T-cell (primary cell): ENCODE data around the gene KSR1. TPM values are rescaled to one million over a fixed set of nuclear protein-coding genes. Genes with fewer than 3 reads are reported as not detected.
A peak's percentile ranks its signal among the peaks of the same experiment; 100 is the strongest.
"Not testable (repeated sequence)": the region's sequence is repeated elsewhere in the genome, so short reads cannot be mapped to it uniquely, and the experiment has no call there.

Experiments
- ATAC-seq, 4 experiments: fragments of 200-7000 bp in 3 of 4; fragments of 150-1000 bp in 1 of 4; cut with Tn5 transposase; replicated peaks in 1 of 4; 1 replicate in 3 of 4; 2 replicates in 1 of 4; pipeline ENCODE4 v1.10.0; 2021; ENCODE audit warnings: moderate library complexity in 3 of 4, mild to moderate bottlenecking in 2 of 4, moderate number of reproducible peaks in 1 of 4
- CTCF ChIA-PET, 2 donors: fragments of 300-600 bp; sonication (Branson Sonifier 250); formaldehyde crosslinking; loops; one replicate each; lab custom pipeline; 2022; ENCODE audit warnings: antibody characterized with exemption in 2 of 2; lab: Charles Lee
- POLR2A ChIA-PET, 2 donors: fragments of 300-600 bp; sonication (Branson Sonifier 250); formaldehyde crosslinking; loops; one replicate each; lab custom pipeline; 2022; ENCODE audit warnings: antibody characterized with exemption in 2 of 2; lab: Charles Lee
- DNase-seq, 35 experiments: peaks; one replicate each; pipeline versions ENCODE4 v3.0.0 to v3.0.0-alpha.2; 2013 to 2023
- H3K27ac ChIP-seq: one replicate; pipeline ENCODE4 v1.5.1; 2013; ENCODE audit warnings: low read length
- H3K27me3 ChIP-seq, 2 experiments: replicated peaks in 1 of 2; 1 replicate in 1 of 2; 2 replicates in 1 of 2; pipeline versions ENCODE4 v1.6.1 to v1.7.0; 2013; ENCODE audit warnings: low read length in 1 of 2, mixed read lengths in 1 of 2; ENCODE audit not compliant: control insufficient read depth in 2 of 2, insufficient read depth in 2 of 2; ENCODE audit errors: extremely low read depth in 1 of 2
- H3K36me3 ChIP-seq, 2 donors: 1 replicate in 1 of 2; 2 replicates in 1 of 2; pipeline versions ENCODE4 v1.6.1 to v1.7.0; 2013; ENCODE audit warnings: low read length in 1 of 2; ENCODE audit not compliant: control insufficient read depth in 2 of 2, insufficient read depth in 1 of 2; ENCODE audit errors: extremely low read depth in 1 of 2
- H3K4me1 ChIP-seq, 2 experiments: 1 replicate in 1 of 2; 2 replicates in 1 of 2; pipeline versions ENCODE4 v1.6.1 to v1.7.0; 2013; ENCODE audit warnings: low read length in 2 of 2, mixed read lengths in 1 of 2; ENCODE audit not compliant: insufficient read depth in 2 of 2, control insufficient read depth in 1 of 2; ENCODE audit errors: extremely low read depth in 1 of 2
- H3K4me3 ChIP-seq, 2 donors: 1 replicate in 1 of 2; 2 replicates in 1 of 2; pipeline versions ENCODE4 v1.5.1 to v1.7.0; 2013; ENCODE audit warnings: mild to moderate bottlenecking in 2 of 2, low read length in 1 of 2, moderate library complexity in 1 of 2; ENCODE audit not compliant: control insufficient read depth in 1 of 2; ENCODE audit errors: extremely low read depth in 1 of 2
- H3K9me3 ChIP-seq: 2 replicates; pipeline ENCODE4 v1.7.0; 2013
- H3K27ac Mint-ChIP-seq, 2 donors: one replicate each; pipeline ENCODE4 v1.8.0; 2020 to 2021; ENCODE audit warnings: mild to moderate bottlenecking in 2 of 2, mixed read lengths in 2 of 2
- H3K27me3 Mint-ChIP-seq, 2 donors: one replicate each; pipeline ENCODE4 v1.8.0; 2021 to 2022; ENCODE audit warnings: mixed read lengths in 2 of 2
- H3K36me3 Mint-ChIP-seq: one replicate; pipeline ENCODE4 v1.8.0; 2021; ENCODE audit warnings: mixed read lengths
- H3K4me1 Mint-ChIP-seq, 3 donors: one replicate each; pipeline ENCODE4 v1.8.0; 2020 to 2022; ENCODE audit warnings: mixed read lengths in 3 of 3, mild to moderate bottlenecking in 1 of 3
- H3K4me3 Mint-ChIP-seq, 3 donors: one replicate each; pipeline ENCODE4 v1.8.0; 2020 to 2022; ENCODE audit warnings: mild to moderate bottlenecking in 3 of 3, mixed read lengths in 3 of 3, moderate library complexity in 3 of 3
- H3K9me3 Mint-ChIP-seq, 3 donors: one replicate each; pipeline ENCODE4 v1.8.0; 2020 to 2022; ENCODE audit warnings: mixed read lengths in 3 of 3
- WGBS: methylation state at CpG from one replicate; pipeline ENCODE4 v1.1.5; 2013; ENCODE audit warnings: missing lambda C conversion rate; ENCODE audit not compliant: insufficient coverage; 5-methylcytosine and 5-hydroxymethylcytosine counted together
- total RNA-seq, 35 experiments: library from RNA in 6 of 35; stranded (reverse) in 6 of 35; fragments of 120-200 nt in 1 of 35; gene quantifications; one replicate each; pipeline versions ENCODE4 v1.2.1 to v1.2.4 and lab custom pipeline; 2013 to 2026

The KSR1 gene
- total RNA-seq, 5 donors from 2014 or later (not counting 1 experiment from before 2014, with no cell fraction given) = 26.8 to 35.8 (median 27.6) TPM

GRCh38 chr17:27424941-27425340 is 31.3 kb upstream of the KSR1 start:
- Histone ChIP-seq H3K27ac (no peak overlapping the region), H3K4me1 (no peaks in the 10 kb centered on the region), H3K36me3 (no peaks in the 10 kb centered on the region), H3K4me3 (no peak overlapping the region), H3K9me3 (no peaks in the 10 kb centered on the region), H3K27me3 (peaks cover 0 to 10% of the 10 kb centered on the region in 2 experiments)
- CTCF ChIA-PET = no interaction called here
- no peak for ATAC-seq
- no peak for DNase-seq
- H3K36me3 Mint-ChIP-seq = no peaks in the 10 kb centered on the region
- POLR2A ChIA-PET = no interaction called here
- H3K4me1 Mint-ChIP-seq = no peaks in the 10 kb centered on the region
- no peak overlapping the region for H3K27ac Mint-ChIP-seq
- H3K9me3 Mint-ChIP-seq = no peaks in the 10 kb centered on the region
- H3K27me3 Mint-ChIP-seq = no peaks in the 10 kb centered on the region
- WGBS = 79% methylated on average over 2 of the region's 8 CpGs
- H3K4me3 Mint-ChIP-seq = no peak overlapping the region

- H3K9me3 ChIP-seq, H3K4me1 ChIP-seq, H3K27me3 Mint-ChIP-seq, CTCF ChIA-PET, H3K4me3 ChIP-seq, H3K27ac ChIP-seq, H3K36me3 ChIP-seq, H3K27ac Mint-ChIP-seq, H3K9me3 Mint-ChIP-seq, H3K4me1 Mint-ChIP-seq, H3K4me3 Mint-ChIP-seq, POLR2A ChIA-PET, H3K36me3 Mint-ChIP-seq, ATAC-seq, DNase-seq: not testable (repeated sequence)
- H3K27me3 ChIP-seq = peaks cover 0 to 10% of the 10 kb centered on the region in 2 experiments
- WGBS = 97% methylated on average over 4 of the region's 6 CpGs
Measured at GRCh38 chr17:27425571-27425970, 30.7 kb upstream of the KSR1 start.

- no peaks in the 10 kb centered on the region for H3K4me1 Mint-ChIP-seq
Measured at GRCh38 chr17:27425991-27426390, 30.3 kb upstream of the KSR1 start.

GRCh38 chr17:27426471-27426870 is 29.8 kb upstream of the KSR1 start:
- H3K4me3 Mint-ChIP-seq, H3K27ac ChIP-seq, H3K4me1 Mint-ChIP-seq, H3K4me3 ChIP-seq, H3K27ac Mint-ChIP-seq, ATAC-seq, CTCF ChIA-PET, H3K36me3 Mint-ChIP-seq, H3K9me3 ChIP-seq, POLR2A ChIA-PET, H3K4me1 ChIP-seq, H3K27me3 Mint-ChIP-seq, H3K36me3 ChIP-seq, DNase-seq, H3K9me3 Mint-ChIP-seq: not testable (repeated sequence)
- peaks cover 0 to 10% of the 10 kb centered on the region in 2 experiments for H3K27me3 ChIP-seq
- no CpG with 5 or more reads among the region's 3 CpGs for WGBS

More at GRCh38 chr17:27425991-27426390, 30.3 kb upstream of the KSR1 start:
- no peaks in the 10 kb centered on the region for H3K4me1 ChIP-seq
- Mint-ChIP-seq H3K36me3 (no peaks in the 10 kb centered on the region), H3K27me3 (no peaks in the 10 kb centered on the region), H3K27ac (no peak overlapping the region), H3K4me3 (no peak overlapping the region), H3K9me3 (no peaks in the 10 kb centered on the region)
- ChIA-PET CTCF (no interaction called here), POLR2A (no interaction called here)
- H3K9me3 ChIP-seq = no peaks in the 10 kb centered on the region
- H3K36me3 ChIP-seq = no peaks in the 10 kb centered on the region
- WGBS = no CpG with 5 or more reads among the region's 3 CpGs
- peaks cover 0 to 10% of the 10 kb centered on the region in 2 experiments for H3K27me3 ChIP-seq
- DNase-seq (no peak), ATAC-seq (peak in 1 of 4 experiments; percentile 23)
- H3K27ac ChIP-seq = no peak overlapping the region
- H3K4me3 ChIP-seq = no peak overlapping the region

- H3K27me3 ChIP-seq = peaks cover 0 to 10% of the 10 kb centered on the region in 2 experiments
- H3K27ac Mint-ChIP-seq, H3K4me3 ChIP-seq, H3K4me1 Mint-ChIP-seq, H3K9me3 ChIP-seq, H3K4me1 ChIP-seq, H3K27ac ChIP-seq, H3K36me3 ChIP-seq, H3K4me3 Mint-ChIP-seq, H3K36me3 Mint-ChIP-seq, ATAC-seq, CTCF ChIA-PET, H3K27me3 Mint-ChIP-seq, H3K9me3 Mint-ChIP-seq, DNase-seq: not testable (repeated sequence)
- WGBS = no CpG with 5 or more reads among the region's 5 CpGs
- POLR2A ChIA-PET = interaction anchor here in 1 of 2 donors (0.7 kb wide), 1 partner anchor 694 kb away, joined by 4 read pairs; no protein-coding TSS in a partner anchor
Measured at GRCh38 chr17:27427166-27427862, 28.9 kb upstream of the KSR1 start.

- POLR2A ChIA-PET = no interaction called here
- CTCF ChIA-PET = no interaction called here
Measured at GRCh38 chr17:27428781-27429505, 27.3 kb upstream of the KSR1 start.

More at GRCh38 chr17:27428781-27429505, 27.3 kb upstream of the KSR1 start:
- no peak overlapping the region for H3K4me3 ChIP-seq
- H3K4me1 ChIP-seq = no peaks in the 10 kb centered on the region
- Mint-ChIP-seq H3K27ac (no peak overlapping the region), H3K4me1 (no peaks in the 10 kb centered on the region), H3K36me3 (no peaks in the 10 kb centered on the region), H3K9me3 (no peaks in the 10 kb centered on the region), H3K27me3 (no peaks in the 10 kb centered on the region), H3K4me3 (no peak overlapping the region)
- no peaks in the 10 kb centered on the region for H3K36me3 ChIP-seq
- no peak for ATAC-seq
- peaks cover 0 to 10% of the 10 kb centered on the region in 2 experiments for H3K27me3 ChIP-seq
- WGBS = 83% methylated on average over 8 of the region's 9 CpGs
- no peak for DNase-seq
- no peaks in the 10 kb centered on the region for H3K9me3 ChIP-seq
- H3K27ac ChIP-seq = no peak overlapping the region
